Mesenteric fat pad (tissue), 1 donor: ENCODE results near the gene MTMR8. TPM values are rescaled to one million over a fixed set of nuclear protein-coding genes. Genes with fewer than 3 reads are reported as not detected.

Source experiments
- DNase-seq: peaks from one replicate; pipeline ENCODE4 v3.0.0-alpha.2; 2020; ENCODE audit warnings: low spot score
- total RNA-seq: library from RNA; stranded (reverse); fragmentation: NEBNext Ultra II Directional; extraction: Animal tissue kit (Norgen Biotek cat#: 25700); gene quantifications from one replicate; pipeline ENCODE4 v1.2.1, GENCODE V29; 2021
- donor health status: DM: yes; HTN: yes; CAD: no.

Gene MTMR8
- total RNA-seq, 1 donor from 2014 or later: 2.5 TPM

DNA sequence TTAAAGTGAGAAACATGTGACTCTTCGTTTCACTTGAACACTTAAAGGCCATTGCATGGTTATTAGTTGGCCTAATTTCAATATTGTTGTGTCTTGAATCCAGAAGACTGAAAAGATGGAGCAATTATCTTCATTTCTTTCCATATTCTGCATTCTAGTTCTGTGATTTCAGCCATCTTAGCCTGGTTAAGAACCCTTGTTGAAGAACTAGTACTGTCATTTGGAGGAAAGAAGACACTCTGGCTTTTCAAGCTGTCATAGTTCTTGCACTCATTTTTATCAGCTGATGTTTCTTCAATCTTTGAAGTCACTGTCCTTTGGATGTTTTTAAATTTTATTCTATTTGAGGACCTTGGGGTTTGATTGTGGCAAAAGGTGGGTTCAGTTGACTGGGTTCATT lies 81.6 kb downstream of the MTMR8 start:
- no peak for DNase-seq

DNA sequence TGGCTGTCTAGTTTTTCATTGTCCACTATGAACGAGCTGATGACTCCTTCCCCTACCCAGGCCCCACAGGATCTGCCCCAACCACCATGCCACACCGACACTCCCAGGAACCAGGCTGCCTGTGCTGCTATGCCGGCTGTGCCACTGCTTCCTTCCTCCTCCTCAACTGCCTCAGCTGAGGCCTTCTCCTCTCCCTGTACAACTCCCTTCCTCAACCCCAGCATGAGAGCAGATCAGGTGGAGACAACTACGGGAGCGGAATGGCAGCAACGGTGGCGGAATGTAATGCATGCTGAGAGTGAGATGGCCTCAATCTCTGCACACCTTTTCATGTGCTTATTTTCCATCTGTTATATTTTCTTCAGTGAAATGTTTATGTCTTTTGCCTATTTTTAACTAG lies 88.5 kb downstream of the MTMR8 start:
- no peak for DNase-seq

DNA sequence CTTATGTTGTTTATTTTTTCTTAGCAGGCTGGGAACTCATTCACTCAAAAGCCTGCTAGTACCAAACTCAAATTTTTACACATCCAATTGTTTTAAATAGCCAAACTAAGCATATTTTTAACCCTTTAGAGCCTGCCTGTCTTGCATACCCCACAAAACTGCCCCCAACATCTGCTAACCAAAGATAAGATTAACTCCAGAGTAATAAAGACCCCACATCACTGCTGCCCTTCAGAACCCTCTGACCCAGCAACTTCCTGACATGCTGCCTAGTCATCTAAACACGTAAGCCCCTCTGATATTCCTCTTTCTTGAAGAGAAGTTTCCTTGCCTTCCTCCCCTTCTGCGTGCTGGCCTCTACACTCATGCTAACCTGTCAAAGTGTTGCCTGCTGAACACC lies 104.1 kb downstream of the MTMR8 start:
- no peak for DNase-seq

- no peak for DNase-seq
These were observed 130.0 kb downstream of the MTMR8 start for GRCh38 chrX:64265265-64265664.

GRCh38 chrX:64230123-64230970 lies 164.9 kb downstream of the MTMR8 start, which contains the start of gene ASB12:
Gene ASB12, minus strand, starts transcription at chrX:64230607. Its CDS starts 4,957 bp downstream, at chrX:64225650.
- DNase-seq: no peak

DNA sequence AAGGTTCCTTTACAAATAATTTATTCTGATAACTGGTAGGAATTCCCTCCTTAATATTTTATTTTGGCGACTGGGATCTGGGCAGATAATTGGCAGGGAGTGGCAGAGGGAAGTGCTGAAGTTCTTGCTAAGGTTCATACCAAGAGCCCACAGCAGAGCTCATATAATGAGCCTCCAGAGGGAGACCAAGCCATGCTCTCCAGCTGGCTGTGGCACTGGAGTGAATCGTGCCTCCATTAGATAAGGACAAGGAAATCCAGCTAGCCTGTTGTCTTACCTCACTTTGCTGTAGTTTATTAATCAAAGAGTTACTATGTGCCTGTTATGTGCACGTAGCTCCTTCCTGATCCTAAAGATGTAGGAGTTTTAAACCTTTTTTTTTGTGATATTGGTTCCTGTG lies 166.1 kb downstream of the MTMR8 start:
- DNase-seq: no peak

Other genes starting within 250 kb of the MTMR8 start
- 3.4 TPM for gene AMER1, start 189.7 kb downstream of the MTMR8 start, total RNA-seq
- gene ASB12, start 164.8 kb downstream of the MTMR8 start, total RNA-seq: not detected